ENCODE measurements around the gene RAMACL.

Gene RAMACL

DNA sequence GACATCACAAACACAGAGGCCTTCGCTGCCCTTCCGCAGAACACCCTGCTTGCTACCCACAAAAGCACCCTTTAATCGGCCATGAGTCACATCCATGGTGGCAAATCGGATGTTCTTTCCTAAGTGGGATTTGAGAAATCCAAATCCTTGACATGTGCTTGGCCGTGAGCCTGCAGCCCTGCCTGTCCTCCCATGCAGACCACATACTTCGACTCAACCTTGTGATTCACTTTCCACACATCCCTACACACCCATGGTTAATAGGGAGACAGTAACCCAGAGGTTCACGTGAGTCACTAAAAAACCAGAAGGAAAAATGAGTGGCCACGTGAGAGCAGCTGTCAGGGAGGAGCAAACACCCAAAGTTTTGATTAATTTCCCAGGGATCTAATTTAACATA, 19.4 kb downstream of the RAMACL start:
- no peak overlapping the region for H3K27ac ChIP-seq
- H3K9me3 ChIP-seq, result no peaks in the 10 kb centered on the region
- no peaks in the 10 kb centered on the region for H3K27me3 ChIP-seq
- TF ChIP-seq, protein P1, sequence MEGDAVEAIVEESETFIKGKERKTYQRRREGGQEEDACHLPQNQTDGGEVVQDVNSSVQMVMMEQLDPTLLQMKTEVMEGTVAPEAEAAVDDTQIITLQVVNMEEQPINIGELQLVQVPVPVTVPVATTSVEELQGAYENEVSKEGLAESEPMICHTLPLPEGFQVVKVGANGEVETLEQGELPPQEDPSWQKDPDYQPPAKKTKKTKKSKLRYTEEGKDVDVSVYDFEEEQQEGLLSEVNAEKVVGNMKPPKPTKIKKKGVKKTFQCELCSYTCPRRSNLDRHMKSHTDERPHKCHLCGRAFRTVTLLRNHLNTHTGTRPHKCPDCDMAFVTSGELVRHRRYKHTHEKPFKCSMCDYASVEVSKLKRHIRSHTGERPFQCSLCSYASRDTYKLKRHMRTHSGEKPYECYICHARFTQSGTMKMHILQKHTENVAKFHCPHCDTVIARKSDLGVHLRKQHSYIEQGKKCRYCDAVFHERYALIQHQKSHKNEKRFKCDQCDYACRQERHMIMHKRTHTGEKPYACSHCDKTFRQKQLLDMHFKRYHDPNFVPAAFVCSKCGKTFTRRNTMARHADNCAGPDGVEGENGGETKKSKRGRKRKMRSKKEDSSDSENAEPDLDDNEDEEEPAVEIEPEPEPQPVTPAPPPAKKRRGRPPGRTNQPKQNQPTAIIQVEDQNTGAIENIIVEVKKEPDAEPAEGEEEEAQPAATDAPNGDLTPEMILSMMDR (IDR thresholded peaks at IDR 0.05), result no peak
- H3K4me1 ChIP-seq (ENCODE audit: control insufficient read depth in 1 of 2, insufficient read depth in 1 of 2, low read depth in 1 of 2, low read length in 1 of 2), result peaks cover 4 to 18% of the 10 kb centered on the region in 2 experiments
- no peak overlapping the region for H3K4me3 ChIP-seq (ENCODE audit: low read depth in 1 of 2, low read length in 1 of 2)
- H3K36me3 ChIP-seq, result peaks cover 17% of the 10 kb centered on the region

DNA sequence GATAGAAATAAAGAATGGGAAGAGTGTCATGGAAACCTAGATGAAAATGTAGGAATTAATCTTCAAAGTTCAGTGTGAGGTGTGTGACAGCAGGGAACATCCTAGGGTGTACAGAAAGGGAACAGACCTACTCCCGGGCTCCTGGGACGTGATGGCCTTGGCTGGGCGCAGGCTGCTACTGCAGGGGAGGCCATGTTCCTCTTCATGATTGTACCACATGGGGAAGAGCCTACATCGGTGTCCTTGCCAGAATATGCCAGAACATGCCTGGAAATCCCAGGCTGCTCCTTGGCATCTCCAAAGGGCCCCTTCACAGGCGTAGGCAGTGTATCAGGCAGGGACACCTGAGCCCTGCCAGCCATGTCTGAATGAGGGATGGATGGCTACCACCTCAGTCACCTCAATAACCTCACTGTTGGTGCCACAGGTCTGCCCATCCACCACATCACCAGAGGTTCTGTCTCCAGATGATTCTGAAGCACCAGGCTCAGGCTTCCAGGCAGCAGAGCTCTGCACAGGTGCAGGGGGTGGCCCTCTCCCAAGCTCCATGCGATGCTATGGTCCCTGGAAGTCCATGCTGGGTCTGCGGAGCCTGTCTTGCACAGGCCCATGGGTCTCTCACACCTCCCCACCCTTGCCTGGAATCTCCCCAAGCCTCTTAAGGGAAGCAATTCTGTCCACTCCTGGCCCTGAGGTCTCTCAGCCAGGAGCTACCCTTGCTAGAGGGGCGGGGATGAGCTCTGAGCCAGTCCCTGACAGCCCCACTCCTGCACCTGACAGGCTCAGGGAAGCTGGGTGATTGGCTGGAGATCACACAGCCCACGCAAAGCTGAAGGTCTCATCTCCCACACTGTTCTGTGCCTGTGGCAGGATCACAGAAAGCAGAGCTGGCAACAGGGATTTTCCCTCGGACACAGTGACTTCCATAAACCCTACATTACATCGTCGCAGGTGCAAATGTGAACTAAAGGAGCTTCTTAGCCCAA, 20.2 kb downstream of the RAMACL start:
- TF ChIP-seq, protein P1 (IDR thresholded peaks at IDR 0.05), result no peak
- Histone ChIP-seq H3K4me1 (ENCODE audit: control insufficient read depth in 1 of 2, insufficient read depth in 1 of 2, low read depth in 1 of 2, low read length in 1 of 2) (peaks cover 4 to 18% of the 10 kb centered on the region in 2 experiments), H3K27me3 (no peaks in the 10 kb centered on the region), H3K36me3 (peaks cover 17% of the 10 kb centered on the region), H3K4me3 (ENCODE audit: low read depth in 1 of 2, low read length in 1 of 2) (no peak overlapping the region), H3K9me3 (no peaks in the 10 kb centered on the region), H3K27ac (no peak overlapping the region)

DNA sequence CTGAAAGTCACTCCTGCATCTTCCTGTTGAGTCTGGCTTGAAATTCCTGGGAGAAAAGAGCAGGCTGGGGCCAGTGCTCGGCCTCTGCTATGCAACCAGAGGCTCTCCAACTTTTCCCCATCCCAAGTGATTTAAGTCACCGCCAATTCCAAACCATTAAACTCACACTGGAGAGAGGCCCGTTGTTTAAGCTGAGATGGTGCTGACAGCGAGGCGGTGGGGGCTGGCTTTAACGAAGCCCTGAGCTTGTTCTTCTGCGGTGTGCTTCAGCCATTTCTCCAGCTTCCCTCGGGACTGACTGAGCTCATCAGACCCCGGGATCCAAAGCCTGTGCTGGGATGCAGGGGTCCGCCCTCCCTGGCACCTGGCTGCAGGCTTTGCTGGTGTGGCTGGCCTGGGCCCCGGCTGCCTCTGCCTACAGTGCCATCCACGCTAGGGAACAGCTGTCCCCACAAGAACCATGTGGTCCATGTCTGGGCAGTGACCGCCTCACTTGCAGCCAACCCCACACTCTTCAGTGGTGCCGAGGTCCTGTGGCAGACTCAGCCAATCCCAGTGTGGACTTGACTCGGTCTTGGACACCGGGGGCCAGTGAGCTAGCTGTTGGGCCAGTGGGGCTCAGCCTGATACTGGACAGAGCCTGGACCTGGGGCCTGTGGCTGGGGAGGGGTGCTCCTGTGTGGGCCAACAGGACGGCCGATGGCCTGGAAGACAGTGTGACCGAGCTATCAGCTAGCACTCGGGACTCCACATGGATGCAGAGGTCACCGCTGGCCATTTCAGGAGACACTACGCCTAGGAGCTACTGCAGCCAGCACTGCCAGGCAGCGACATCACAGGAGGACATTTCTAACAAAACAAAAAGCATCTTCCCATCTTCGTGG, 21.2 kb downstream of the RAMACL start:
- H3K27ac ChIP-seq, result no peak overlapping the region
- H3K4me1 ChIP-seq (ENCODE audit: control insufficient read depth in 1 of 2, insufficient read depth in 1 of 2, low read depth in 1 of 2, low read length in 1 of 2), result peaks cover 4 to 18% of the 10 kb centered on the region in 2 experiments
- H3K9me3 ChIP-seq, result no peaks in the 10 kb centered on the region
- H3K36me3 ChIP-seq, result peaks cover 17% of the 10 kb centered on the region
- TF ChIP-seq, protein P1 (IDR thresholded peaks at IDR 0.05), result no peak
- no peak overlapping the region for H3K4me3 ChIP-seq (ENCODE audit: low read depth in 1 of 2, low read length in 1 of 2)
- H3K27me3 ChIP-seq, result no peaks in the 10 kb centered on the region

GRCh38 chr6:166563805-166564204, 22.7 kb downstream of the RAMACL start:
- H3K36me3 ChIP-seq, result peaks cover 17% of the 10 kb centered on the region
- no peak overlapping the region for H3K4me3 ChIP-seq (ENCODE audit: low read depth in 1 of 2, low read length in 1 of 2)

GRCh38 chr6:166563200-166563599, 23.3 kb downstream of the RAMACL start:
- Histone ChIP-seq H3K27me3 (no peaks in the 10 kb centered on the region), H3K36me3 (peaks cover 17% of the 10 kb centered on the region), H3K9me3 (no peaks in the 10 kb centered on the region), H3K27ac (no peak overlapping the region), H3K4me3 (ENCODE audit: low read depth in 1 of 2, low read length in 1 of 2) (no peak overlapping the region), H3K4me1 (ENCODE audit: control insufficient read depth in 1 of 2, insufficient read depth in 1 of 2, low read depth in 1 of 2, low read length in 1 of 2) (peaks cover 4 to 22% of the 10 kb centered on the region in 2 experiments)
- TF ChIP-seq, protein P1 (IDR thresholded peaks at IDR 0.05), result no peak

More at GRCh38 chr6:166563805-166564204, 22.7 kb downstream of the RAMACL start:
- peaks cover 4 to 22% of the 10 kb centered on the region in 2 experiments for H3K4me1 ChIP-seq (ENCODE audit: control insufficient read depth in 1 of 2, insufficient read depth in 1 of 2, low read depth in 1 of 2, low read length in 1 of 2)
- no peaks in the 10 kb centered on the region for H3K27me3 ChIP-seq
- TF ChIP-seq, protein P1 (IDR thresholded peaks at IDR 0.05), result no peak
- no peaks in the 10 kb centered on the region for H3K9me3 ChIP-seq
- H3K27ac ChIP-seq, result no peak overlapping the region

Measured in neutrophil (primary cell).